ENCODE results near the gene CLCF1. TPM values are rescaled to one million over a fixed set of nuclear protein-coding genes. Genes with fewer than 3 reads are reported as not detected.

CLCF1 gene
- polyA plus RNA-seq, 1 donor (not counting 4 experiments of a cell fraction or from before 2014, with no cell fraction given) = 2.7 TPM

DNA sequence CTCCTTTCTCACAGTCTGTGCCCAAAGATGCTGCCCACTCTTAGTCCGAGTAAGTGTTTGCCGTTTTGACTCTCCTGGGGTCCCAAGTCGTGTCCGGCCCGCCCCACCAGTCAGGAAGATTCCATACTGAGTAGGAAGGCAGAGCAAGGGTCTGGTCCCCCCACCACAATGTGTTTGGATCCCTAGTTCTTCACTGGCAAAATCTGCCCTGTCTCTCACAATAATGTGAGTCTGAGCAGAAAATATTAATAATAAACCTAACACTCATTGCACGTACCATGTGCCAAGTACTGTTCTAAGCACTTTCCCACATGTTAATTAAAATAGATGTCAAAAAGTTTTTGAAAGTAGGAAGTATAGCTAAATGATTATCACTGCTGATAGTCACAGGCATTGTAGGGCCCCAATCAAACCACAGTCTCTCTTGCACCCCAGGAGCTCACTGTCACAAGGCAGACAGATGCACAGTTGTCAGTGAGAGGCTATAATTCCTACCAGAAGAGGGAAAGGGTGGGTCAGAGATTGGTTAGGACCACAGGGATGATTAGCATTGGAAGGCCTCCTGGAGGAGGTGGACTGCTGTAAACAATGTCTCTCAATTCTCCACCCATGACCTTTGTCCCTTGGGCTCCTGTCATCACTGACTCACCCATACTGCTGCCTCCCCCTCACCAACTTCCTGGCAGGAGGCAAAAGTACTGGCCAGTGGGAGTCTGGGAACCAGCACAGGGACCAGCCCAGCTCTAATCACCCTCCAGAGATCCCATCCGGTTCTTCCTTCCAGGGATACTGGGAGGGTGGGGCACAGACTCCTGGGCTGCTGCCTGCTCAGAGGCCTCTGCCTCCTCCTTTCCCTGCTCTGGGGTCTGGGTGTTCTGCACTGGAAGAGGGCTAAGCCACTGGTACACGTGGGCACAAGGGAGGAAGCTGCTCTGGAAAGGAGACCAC lies 19.0 kb downstream of the CLCF1 start:
- Histone ChIP-seq H3K4me3 (ENCODE audit: control insufficient read depth in 2 of 3, extremely low read depth in 1 of 3, insufficient read depth in 2 of 3, low read depth in 1 of 3, low read length in 3 of 3) (peak overlapping the region; percentile 66 to 95 (median 92)), H3K36me3 (ENCODE audit: control insufficient read depth in 2 of 2, extremely low read depth in 1 of 2, insufficient read depth in 2 of 2, low read length in 2 of 2) (peaks cover 0 to 6% of the 10 kb centered on the region in 2 experiments), H3K9me1 (ENCODE audit: control insufficient read depth, extremely low read depth, insufficient read depth, low read length) (peaks cover 4% of the 10 kb centered on the region), H3K9me3 (ENCODE audit: control insufficient read depth, low read depth, low read length) (no peaks in the 10 kb centered on the region), H3K27me3 (ENCODE audit: control insufficient read depth, extremely low read depth, insufficient read depth, low read length) (no peaks in the 10 kb centered on the region), H4K20me1 (ENCODE audit: control insufficient read depth, extremely low read depth, insufficient read depth, low read length) (no peaks in the 10 kb centered on the region), H3K79me2 (ENCODE audit: control insufficient read depth, insufficient read depth, low read length) (peaks cover 8% of the 10 kb centered on the region), H3K4me1 (ENCODE audit: control insufficient read depth, extremely low read depth, insufficient read depth, low read length) (peaks cover 57% of the 10 kb centered on the region), H3K27ac (ENCODE audit: control insufficient read depth, insufficient read depth, low read length) (peak overlapping the region; percentile 73), H3K9ac (ENCODE audit: control insufficient read depth, extremely low read depth, insufficient read depth, low read length) (peak overlapping the region; percentile 90), H2AFZ (ENCODE audit: control insufficient read depth, low read length) (no peak overlapping the region), H3K4me2 (ENCODE audit: control insufficient read depth, extremely low read depth, insufficient read depth, low read depth, low read length) (peak overlapping the region; percentile 96)
- FAIRE-seq = no peak
- dilution Hi-C loops (cut with MboI; ENCODE audit: extremely low pct_ligation_motif_present, low sequenced_read_pairs) = no loop called here
- DNase-seq (ENCODE audit: low read depth, low spot score) = peak; percentile 85
- TF ChIP-seq, protein P1, sequence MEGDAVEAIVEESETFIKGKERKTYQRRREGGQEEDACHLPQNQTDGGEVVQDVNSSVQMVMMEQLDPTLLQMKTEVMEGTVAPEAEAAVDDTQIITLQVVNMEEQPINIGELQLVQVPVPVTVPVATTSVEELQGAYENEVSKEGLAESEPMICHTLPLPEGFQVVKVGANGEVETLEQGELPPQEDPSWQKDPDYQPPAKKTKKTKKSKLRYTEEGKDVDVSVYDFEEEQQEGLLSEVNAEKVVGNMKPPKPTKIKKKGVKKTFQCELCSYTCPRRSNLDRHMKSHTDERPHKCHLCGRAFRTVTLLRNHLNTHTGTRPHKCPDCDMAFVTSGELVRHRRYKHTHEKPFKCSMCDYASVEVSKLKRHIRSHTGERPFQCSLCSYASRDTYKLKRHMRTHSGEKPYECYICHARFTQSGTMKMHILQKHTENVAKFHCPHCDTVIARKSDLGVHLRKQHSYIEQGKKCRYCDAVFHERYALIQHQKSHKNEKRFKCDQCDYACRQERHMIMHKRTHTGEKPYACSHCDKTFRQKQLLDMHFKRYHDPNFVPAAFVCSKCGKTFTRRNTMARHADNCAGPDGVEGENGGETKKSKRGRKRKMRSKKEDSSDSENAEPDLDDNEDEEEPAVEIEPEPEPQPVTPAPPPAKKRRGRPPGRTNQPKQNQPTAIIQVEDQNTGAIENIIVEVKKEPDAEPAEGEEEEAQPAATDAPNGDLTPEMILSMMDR (optimal IDR thresholded peaks at IDR 0.05 in 1 of 3, IDR thresholded peaks at IDR 0.05 in 1 of 3, conservative IDR thresholded peaks at IDR 0.05 in 1 of 3; ENCODE audit: extremely low read depth in 1 of 3, insufficient read depth in 2 of 3, low read length in 3 of 3) = peak in 1 of 3 experiments; percentile 8
- TF ChIP-seq EZH2 (IDR thresholded peaks at IDR 0.05; ENCODE audit: low read length) = no peak

GRCh38 chr11:67353317-67354074 lies 19.9 kb downstream of the CLCF1 start, which contains the start of gene POLD4:
Gene POLD4 (minus strand): TSS chr11:67353546. CDS start chr11:67353399, 147 bp downstream.
- TF ChIP-seq EZH2 (IDR thresholded peaks at IDR 0.05; ENCODE audit: low read length) = no peak
- TF ChIP-seq, protein P1 (optimal IDR thresholded peaks at IDR 0.05 in 1 of 3, IDR thresholded peaks at IDR 0.05 in 1 of 3, conservative IDR thresholded peaks at IDR 0.05 in 1 of 3; ENCODE audit: extremely low read depth in 1 of 3, insufficient read depth in 2 of 3, low read length in 3 of 3) = no peak
- peak within 1 kb of the TSS; percentile 90 for H3K9ac ChIP-seq (ENCODE audit: control insufficient read depth, extremely low read depth, insufficient read depth, low read length)
- dilution Hi-C loops (cut with MboI; ENCODE audit: extremely low pct_ligation_motif_present, low sequenced_read_pairs) = no loop called here
- peak within 1 kb of the TSS; percentile 91 for H2AFZ ChIP-seq (ENCODE audit: control insufficient read depth, low read length)
- no peaks in the 10 kb centered on the region for H4K20me1 ChIP-seq (ENCODE audit: control insufficient read depth, extremely low read depth, insufficient read depth, low read length)
- H3K4me2 ChIP-seq (ENCODE audit: control insufficient read depth, extremely low read depth, insufficient read depth, low read depth, low read length) = peak within 1 kb of the TSS; percentile 96
- peaks cover 57% of the 10 kb centered on the region for H3K4me1 ChIP-seq (ENCODE audit: control insufficient read depth, extremely low read depth, insufficient read depth, low read length)
- DNase-seq (ENCODE audit: low read depth, low spot score) = peak; percentile 66
- H3K9me1 ChIP-seq (ENCODE audit: control insufficient read depth, extremely low read depth, insufficient read depth, low read length) = peaks cover 4% of the 10 kb centered on the region
- no peaks in the 10 kb centered on the region for H3K27me3 ChIP-seq (ENCODE audit: control insufficient read depth, extremely low read depth, insufficient read depth, low read length)
- H3K4me3 ChIP-seq (ENCODE audit: control insufficient read depth in 2 of 3, extremely low read depth in 1 of 3, insufficient read depth in 2 of 3, low read depth in 1 of 3, low read length in 3 of 3) = peak within 1 kb of the TSS; percentile 66 to 95 (median 92)
- H3K9me3 ChIP-seq (ENCODE audit: control insufficient read depth, low read depth, low read length) = no peaks in the 10 kb centered on the region
- H3K36me3 ChIP-seq (ENCODE audit: control insufficient read depth in 2 of 2, extremely low read depth in 1 of 2, insufficient read depth in 2 of 2, low read length in 2 of 2) = peaks cover 0 to 6% of the 10 kb centered on the region in 2 experiments
- H3K27ac ChIP-seq (ENCODE audit: control insufficient read depth, insufficient read depth, low read length) = peak within 1 kb of the TSS; percentile 92
- FAIRE-seq = no peak
- peaks cover 8% of the 10 kb centered on the region for H3K79me2 ChIP-seq (ENCODE audit: control insufficient read depth, insufficient read depth, low read length)

All from keratinocyte (primary cell).